ENCODE measurements around the gene OGFOD3. TPM values are rescaled to one million over a fixed set of nuclear protein-coding genes. Genes with fewer than 3 reads are reported as not detected.

Gene OGFOD3
- total RNA-seq, 1 donor from 2014 or later = 29.1 TPM

DNA sequence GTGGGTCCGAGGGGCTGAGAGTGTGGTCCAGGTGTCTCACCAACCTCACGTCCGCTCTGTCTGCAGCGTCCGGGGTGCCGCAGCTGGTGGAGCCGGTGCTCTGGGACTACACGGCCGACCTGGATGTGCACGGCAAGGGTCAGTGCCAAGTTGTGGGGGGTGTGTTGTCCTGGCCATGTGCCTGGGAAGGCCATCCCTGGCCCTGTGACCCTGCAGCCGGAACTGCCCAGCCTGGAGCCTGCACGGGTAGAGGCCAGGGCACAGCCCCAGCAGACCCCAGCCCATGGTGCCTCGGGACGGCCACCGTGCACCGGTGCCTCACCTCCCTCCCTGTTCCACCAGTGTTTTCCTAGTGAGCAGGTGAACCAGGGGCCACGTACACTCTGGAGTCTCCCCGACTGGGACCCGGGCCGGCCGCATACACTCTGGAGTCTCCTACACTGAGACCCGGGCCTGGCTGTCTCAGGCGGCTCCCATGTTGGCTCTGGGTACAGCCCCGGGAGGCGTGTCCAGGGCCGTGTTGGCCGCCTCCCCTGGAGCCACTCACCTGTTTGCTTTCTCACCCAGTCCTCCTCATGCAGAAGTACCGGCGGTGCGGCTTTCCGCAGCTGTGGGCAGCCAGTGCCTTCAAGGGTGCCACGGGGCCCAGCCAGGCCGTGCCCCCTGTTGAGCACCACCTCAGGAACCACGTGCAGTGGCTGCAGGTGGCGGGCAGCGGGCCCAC, 18.4 kb upstream of the OGFOD3 start:
- Mint-ChIP-seq H3K4me1 (ENCODE audit: low read depth) (peaks cover 6% of the 10 kb centered on the region), H3K36me3 (ENCODE audit: low read depth) (peaks cover 8% of the 10 kb centered on the region), H3K9me3 (no peaks in the 10 kb centered on the region), H3K27ac (no peak overlapping the region), H3K4me3 (ENCODE audit: low read depth) (no peak overlapping the region), H3K27me3 (ENCODE audit: low read depth) (no peaks in the 10 kb centered on the region)
- no peak for DNase-seq (ENCODE audit: low spot score)
- intact Hi-C loops (cut with micrococcal nuclease) = no loop called here

DNA sequence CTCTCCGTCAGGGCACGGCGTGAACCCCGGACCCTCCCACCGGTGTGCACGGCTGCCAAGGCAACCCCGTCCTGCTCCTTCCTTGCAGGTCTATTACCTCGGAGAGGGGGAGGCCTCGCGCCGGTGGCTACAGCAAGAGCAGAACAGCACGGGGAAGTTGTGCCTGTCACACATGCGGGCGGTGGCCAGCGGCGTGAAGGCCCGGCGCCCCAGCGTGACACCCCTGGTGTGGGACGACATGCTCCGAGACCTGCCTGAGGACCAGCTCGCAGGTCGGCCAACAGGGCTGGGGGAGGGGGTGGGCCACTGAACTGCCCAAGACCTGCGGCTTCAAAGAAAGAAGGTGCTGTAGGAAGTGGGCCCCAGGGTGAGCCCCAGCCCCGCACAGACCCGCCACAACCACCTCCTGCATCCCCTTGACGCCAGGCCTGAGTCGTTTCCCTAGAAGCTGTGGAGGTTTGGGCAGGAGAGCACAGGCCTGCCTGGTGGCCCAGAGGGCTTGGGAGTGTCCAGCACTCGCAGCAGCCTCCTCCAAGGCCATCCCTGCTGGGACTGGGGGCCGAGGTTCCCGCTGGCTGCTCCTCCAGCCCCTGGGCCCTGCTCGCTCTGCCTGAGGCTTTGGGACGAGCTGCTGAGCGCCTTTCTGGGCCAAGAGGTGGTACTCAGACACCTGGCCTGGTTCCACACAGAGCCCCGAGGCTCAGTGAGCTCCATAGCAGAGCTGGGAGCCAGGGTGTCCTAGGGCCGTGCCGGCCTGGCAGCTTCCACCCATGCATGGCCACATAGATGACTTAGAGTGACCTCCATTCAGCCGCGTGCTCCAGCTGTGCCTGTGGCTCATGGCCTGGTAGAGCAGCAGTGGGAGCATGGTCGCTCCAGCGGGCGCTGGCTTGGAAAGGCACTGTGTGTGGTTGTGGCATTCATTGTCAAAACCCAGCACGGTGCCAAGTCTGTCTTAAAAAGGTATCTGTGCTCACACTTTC, 17.5 kb upstream of the OGFOD3 start:
- Mint-ChIP-seq H3K4me1 (ENCODE audit: low read depth) (peaks cover 6% of the 10 kb centered on the region), H3K36me3 (ENCODE audit: low read depth) (peaks cover 8% of the 10 kb centered on the region), H3K27me3 (ENCODE audit: low read depth) (no peaks in the 10 kb centered on the region), H3K9me3 (no peaks in the 10 kb centered on the region), H3K27ac (no peak overlapping the region), H3K4me3 (ENCODE audit: low read depth) (no peak overlapping the region)
- no peak for DNase-seq (ENCODE audit: low spot score)
- intact Hi-C loops (cut with micrococcal nuclease) = no loop called here

DNA sequence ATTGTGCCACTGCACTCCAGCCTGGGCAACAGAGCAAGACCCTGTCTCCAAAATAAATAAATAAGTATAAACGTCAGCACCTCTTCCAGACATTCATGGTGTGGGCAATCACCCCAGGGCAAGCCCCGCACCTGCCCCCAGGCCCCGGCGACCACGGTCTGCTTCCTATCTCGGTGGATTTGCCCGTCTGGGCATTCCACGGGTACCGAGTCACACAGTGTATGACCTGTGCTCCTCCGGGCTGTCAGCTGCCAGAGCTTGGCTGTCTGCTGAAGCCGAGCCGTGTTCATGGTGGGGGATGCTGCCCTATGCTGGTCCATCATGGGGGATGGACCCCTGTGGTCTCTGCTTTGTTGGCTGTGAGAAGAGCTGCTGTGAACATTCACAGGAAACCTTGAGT, 16.7 kb upstream of the OGFOD3 start:
- no peak overlapping the region for H3K4me3 Mint-ChIP-seq (ENCODE audit: low read depth)
- intact Hi-C loops (cut with micrococcal nuclease) = no loop called here
- no peak overlapping the region for H3K27ac Mint-ChIP-seq
- H3K36me3 Mint-ChIP-seq (ENCODE audit: low read depth) = peaks cover 7% of the 10 kb centered on the region
- H3K9me3 Mint-ChIP-seq = no peaks in the 10 kb centered on the region
- peaks cover 7% of the 10 kb centered on the region for H3K4me1 Mint-ChIP-seq (ENCODE audit: low read depth)
- H3K27me3 Mint-ChIP-seq (ENCODE audit: low read depth) = no peaks in the 10 kb centered on the region
- no peak for DNase-seq (ENCODE audit: low spot score)

DNA sequence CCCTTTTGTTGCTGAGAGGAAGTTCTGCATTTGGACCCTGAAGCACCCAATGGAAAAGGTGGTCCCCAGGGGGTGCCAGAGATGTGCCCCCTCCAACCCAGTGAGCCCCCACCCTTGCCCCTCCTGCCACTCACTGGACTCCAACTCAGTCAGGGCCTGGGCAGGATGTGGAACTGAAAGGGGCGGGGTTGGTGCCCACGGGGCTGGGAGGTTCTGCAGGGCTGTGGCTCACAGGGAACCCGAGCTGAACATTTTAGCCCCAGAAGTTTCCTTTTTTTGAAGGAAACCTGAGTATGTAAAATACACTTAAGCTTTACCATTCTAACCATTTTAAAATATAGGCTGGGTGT, 15.8 kb upstream of the OGFOD3 start:
- Mint-ChIP-seq H3K9me3 (no peaks in the 10 kb centered on the region), H3K27me3 (ENCODE audit: low read depth) (no peaks in the 10 kb centered on the region), H3K36me3 (ENCODE audit: low read depth) (peaks cover 15% of the 10 kb centered on the region), H3K27ac (no peak overlapping the region), H3K4me3 (ENCODE audit: low read depth) (no peak overlapping the region), H3K4me1 (ENCODE audit: low read depth) (peaks cover 16% of the 10 kb centered on the region)
- no peak for DNase-seq (ENCODE audit: low spot score)
- intact Hi-C loops (cut with micrococcal nuclease) = no loop called here

DNA sequence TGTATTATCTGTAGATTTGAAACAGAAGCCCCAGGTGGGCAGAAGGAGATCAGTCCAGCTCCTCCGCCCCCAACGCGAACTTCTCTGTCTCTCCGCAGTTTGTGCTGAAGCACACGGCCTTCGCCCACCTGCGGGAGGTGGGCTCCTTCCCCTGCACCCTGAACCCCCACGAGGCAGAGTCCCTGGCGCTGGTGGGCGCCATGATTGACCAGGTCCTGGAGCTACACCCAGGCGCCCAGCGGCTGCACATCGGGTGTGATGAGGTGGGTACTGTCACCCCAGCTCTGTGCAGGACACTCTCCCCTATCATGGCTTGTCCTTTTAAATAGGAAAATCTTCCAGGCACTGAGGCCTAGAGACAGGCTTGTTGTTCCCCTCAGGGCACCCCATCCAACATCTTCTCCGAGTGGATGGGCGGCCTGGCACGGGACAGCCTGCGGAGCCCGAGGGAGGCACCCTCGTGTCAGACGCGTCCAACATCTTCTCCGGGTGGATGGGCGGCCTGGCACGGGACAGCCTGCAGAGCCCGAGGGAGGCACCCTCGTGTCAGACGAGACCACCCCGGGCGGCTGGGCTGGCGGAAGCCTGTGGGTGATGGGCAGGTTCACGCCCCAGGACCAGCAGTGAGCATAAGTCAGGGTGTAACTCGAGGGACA, 15.3 kb upstream of the OGFOD3 start:
- no peak overlapping the region for H3K27ac Mint-ChIP-seq
- no peaks in the 10 kb centered on the region for H3K9me3 Mint-ChIP-seq
- DNase-seq (ENCODE audit: low spot score) = no peak
- H3K27me3 Mint-ChIP-seq (ENCODE audit: low read depth) = no peaks in the 10 kb centered on the region
- intact Hi-C loops (cut with micrococcal nuclease) = no loop called here
- H3K4me3 Mint-ChIP-seq (ENCODE audit: low read depth) = no peak overlapping the region
- peaks cover 15% of the 10 kb centered on the region for H3K36me3 Mint-ChIP-seq (ENCODE audit: low read depth)
- H3K4me1 Mint-ChIP-seq (ENCODE audit: low read depth) = peaks cover 17% of the 10 kb centered on the region

DNA sequence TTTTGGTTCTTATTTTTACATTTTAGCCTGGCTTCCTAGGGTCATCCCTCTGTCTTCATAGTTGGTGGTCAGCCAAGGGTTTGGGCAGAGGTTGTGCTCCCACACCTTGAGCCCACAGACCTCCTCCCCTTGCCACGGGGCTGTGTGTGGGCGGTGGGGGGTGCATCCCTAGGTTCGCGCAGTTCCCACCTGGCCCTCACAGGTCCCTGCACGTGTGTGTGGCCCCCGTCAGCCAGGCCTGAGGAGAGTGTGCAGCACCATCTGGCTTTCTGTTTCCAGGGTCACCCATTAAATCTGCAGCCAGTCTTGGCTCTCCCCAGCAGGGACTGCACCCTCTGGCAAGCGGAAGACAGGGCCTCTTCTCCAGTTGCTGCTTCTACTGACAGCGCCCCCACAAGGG, 13.6 kb upstream of the OGFOD3 start:
- Mint-ChIP-seq H3K27ac (no peak overlapping the region), H3K4me3 (ENCODE audit: low read depth) (no peak overlapping the region), H3K36me3 (ENCODE audit: low read depth) (peaks cover 18% of the 10 kb centered on the region), H3K4me1 (ENCODE audit: low read depth) (peaks cover 17% of the 10 kb centered on the region), H3K27me3 (ENCODE audit: low read depth) (no peaks in the 10 kb centered on the region), H3K9me3 (no peaks in the 10 kb centered on the region)
- DNase-seq (ENCODE audit: low spot score) = no peak
- intact Hi-C loops (cut with micrococcal nuclease) = no loop called here

DNA sequence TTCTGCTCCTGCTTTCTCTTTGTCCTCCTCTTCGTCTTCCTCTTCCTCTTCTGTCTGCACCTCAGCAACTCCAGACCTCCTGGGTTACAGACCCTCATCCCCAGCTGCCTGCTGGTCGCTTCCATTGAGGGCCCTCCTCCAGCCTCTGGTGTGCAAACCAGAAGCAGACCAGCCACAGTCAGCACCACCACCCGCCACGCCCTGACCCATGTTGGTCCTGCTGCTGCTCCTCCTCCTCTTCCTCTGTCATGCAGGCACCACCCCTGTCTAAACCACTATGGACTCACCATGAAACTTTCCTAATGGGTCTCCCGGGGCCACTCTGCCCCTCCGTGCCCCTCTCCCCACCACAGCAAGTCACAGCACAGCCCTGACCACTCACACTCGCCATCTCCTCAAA, 11.4 kb upstream of the OGFOD3 start:
- no peaks in the 10 kb centered on the region for H3K27me3 Mint-ChIP-seq (ENCODE audit: low read depth)
- intact Hi-C loops (cut with micrococcal nuclease) = no loop called here
- no peaks in the 10 kb centered on the region for H3K9me3 Mint-ChIP-seq
- no peak overlapping the region for H3K27ac Mint-ChIP-seq
- no peak for DNase-seq (ENCODE audit: low spot score)
- H3K36me3 Mint-ChIP-seq (ENCODE audit: low read depth) = peaks cover 22% of the 10 kb centered on the region
- peaks cover 17% of the 10 kb centered on the region for H3K4me1 Mint-ChIP-seq (ENCODE audit: low read depth)
- H3K4me3 Mint-ChIP-seq (ENCODE audit: low read depth) = no peak overlapping the region

DNA sequence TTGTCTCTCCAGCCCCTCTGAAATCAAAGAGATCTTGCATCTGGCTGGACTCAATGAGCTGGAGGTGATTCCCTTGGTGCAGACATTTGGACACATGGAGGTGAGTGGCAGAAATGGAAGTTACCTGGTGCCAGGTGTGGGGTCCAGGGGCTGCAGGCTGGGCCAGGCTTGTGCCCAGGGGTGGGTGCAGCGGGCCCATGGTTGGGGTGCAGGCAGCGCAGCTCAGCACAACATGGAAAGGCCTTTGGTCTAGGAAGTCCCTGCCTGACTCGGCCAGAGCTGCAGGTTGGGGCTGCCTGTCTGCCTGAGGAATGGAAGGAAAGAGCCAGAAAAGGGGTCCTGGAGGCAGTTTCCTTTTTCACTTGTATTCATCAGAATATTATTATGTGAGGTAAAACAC, 10.2 kb upstream of the OGFOD3 start:
- peaks cover 28% of the 10 kb centered on the region for H3K36me3 Mint-ChIP-seq (ENCODE audit: low read depth)
- H3K27ac Mint-ChIP-seq = no peak overlapping the region
- H3K4me1 Mint-ChIP-seq (ENCODE audit: low read depth) = peaks cover 14% of the 10 kb centered on the region
- no peaks in the 10 kb centered on the region for H3K27me3 Mint-ChIP-seq (ENCODE audit: low read depth)
- no peaks in the 10 kb centered on the region for H3K9me3 Mint-ChIP-seq
- no peak overlapping the region for H3K4me3 Mint-ChIP-seq (ENCODE audit: low read depth)
- DNase-seq (ENCODE audit: low spot score) = no peak
- intact Hi-C loops (cut with micrococcal nuclease) = no loop called here

DNA sequence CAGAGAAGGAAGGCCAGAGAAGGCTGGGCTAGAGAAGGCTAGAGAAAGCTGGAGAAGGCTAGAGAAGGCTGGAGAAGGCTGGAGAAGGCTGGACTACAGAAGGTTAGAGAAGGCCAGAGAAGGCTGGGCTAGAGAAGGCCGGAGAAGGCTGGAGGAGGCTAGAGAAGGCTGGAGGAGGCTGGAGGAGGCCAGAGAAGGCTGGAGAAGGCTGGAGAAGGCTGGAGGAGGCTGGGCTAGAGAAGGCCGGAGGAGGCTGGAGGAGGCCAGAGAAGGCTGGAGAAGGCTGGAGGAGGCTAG, 6.4 kb upstream of the OGFOD3 start:
- Mint-ChIP-seq H3K9me3 (no peaks in the 10 kb centered on the region), H3K27me3 (ENCODE audit: low read depth) (no peaks in the 10 kb centered on the region), H3K27ac (no peak overlapping the region), H3K4me3 (ENCODE audit: low read depth) (no peak overlapping the region), H3K4me1 (ENCODE audit: low read depth) (peaks cover 14% of the 10 kb centered on the region), H3K36me3 (ENCODE audit: low read depth) (peaks cover 50% of the 10 kb centered on the region)
- no peak for DNase-seq (ENCODE audit: low spot score)
- intact Hi-C loops (cut with micrococcal nuclease) = no loop called here

DNA sequence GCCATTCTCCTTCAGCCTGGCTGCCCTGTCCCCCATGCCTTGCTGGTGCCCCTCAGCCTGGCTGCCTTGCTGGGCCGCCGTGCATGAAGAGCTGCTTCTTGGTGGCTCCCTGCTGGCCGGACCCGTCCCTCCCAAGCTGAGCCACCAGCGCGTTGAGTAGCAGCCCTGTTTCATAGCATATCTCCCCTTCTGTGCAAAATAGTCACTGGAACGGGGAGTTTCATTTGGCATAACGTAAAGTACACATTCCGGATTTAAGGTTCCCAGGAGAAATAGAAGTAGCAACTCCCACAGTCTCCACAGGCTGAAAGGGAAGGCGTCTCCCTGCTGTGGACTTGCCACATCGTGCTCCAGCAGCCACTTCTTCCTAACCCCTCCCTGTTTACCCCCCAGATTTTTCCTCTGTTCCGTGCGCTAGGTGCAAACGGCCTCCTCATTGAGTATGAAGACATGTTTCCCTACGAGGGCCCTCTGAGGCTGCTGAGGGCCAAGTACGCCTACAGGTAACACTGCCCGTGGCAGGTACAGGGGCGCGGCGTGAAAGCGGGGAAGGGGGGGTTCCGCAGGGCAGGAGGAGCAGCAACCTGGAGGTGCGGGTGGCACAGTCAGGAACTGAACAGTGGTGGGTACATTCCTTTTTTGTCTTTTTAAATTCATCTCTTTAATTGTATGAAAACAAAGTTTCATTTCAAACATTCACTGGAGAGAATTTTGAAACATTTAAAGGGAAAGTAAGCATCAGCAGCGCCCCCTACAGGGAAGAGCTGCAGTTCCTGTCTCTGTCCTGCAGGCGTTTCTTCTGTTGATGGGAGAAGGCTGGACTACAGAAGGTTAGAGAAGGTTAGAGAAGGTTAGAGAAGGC, 5.8 kb upstream of the OGFOD3 start:
- peaks cover 48% of the 10 kb centered on the region for H3K36me3 Mint-ChIP-seq (ENCODE audit: low read depth)
- no peak overlapping the region for H3K4me3 Mint-ChIP-seq (ENCODE audit: low read depth)
- peaks cover 14% of the 10 kb centered on the region for H3K4me1 Mint-ChIP-seq (ENCODE audit: low read depth)
- peak; percentile 48 for DNase-seq (ENCODE audit: low spot score)
- H3K27me3 Mint-ChIP-seq (ENCODE audit: low read depth) = no peaks in the 10 kb centered on the region
- intact Hi-C loops (cut with micrococcal nuclease) = no loop called here
- H3K9me3 Mint-ChIP-seq = no peaks in the 10 kb centered on the region
- no peak overlapping the region for H3K27ac Mint-ChIP-seq

DNA sequence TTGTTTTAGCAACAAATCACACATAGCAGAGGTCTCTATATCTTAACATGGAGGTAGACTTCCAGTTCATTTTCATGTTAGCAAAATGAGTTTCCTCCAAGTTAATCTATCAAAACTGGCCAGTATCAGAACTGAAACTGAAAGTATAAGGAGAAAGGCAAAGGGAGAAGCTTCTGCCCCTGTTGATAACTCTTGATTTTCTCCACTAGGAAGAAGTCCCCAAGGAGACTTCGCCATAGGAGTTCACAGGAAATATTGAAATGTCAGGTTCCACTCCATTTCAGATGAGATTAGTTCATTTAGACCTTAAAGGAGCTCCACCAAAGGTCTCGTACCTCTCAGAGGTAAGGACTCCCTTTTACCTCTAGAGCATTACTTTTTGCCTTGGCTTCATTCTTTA, 1.2 kb upstream of the OGFOD3 start:
- H3K9me3 Mint-ChIP-seq = no peaks in the 10 kb centered on the region
- H3K4me1 Mint-ChIP-seq (ENCODE audit: low read depth) = peaks cover 18% of the 10 kb centered on the region
- no peaks in the 10 kb centered on the region for H3K27me3 Mint-ChIP-seq (ENCODE audit: low read depth)
- H3K4me3 Mint-ChIP-seq (ENCODE audit: low read depth) = peak overlapping the region; percentile 77
- no peak for DNase-seq (ENCODE audit: low spot score)
- H3K36me3 Mint-ChIP-seq (ENCODE audit: low read depth) = peaks cover 37% of the 10 kb centered on the region
- H3K27ac Mint-ChIP-seq = peak overlapping the region; percentile 60
- intact Hi-C loops (cut with micrococcal nuclease) = loop anchor here (2.0 to 10.0 kb wide), 3 partner anchors 31 to 385 kb away; partner anchors contain the start of genes CYBC1, DCXR and RAC3

DNA sequence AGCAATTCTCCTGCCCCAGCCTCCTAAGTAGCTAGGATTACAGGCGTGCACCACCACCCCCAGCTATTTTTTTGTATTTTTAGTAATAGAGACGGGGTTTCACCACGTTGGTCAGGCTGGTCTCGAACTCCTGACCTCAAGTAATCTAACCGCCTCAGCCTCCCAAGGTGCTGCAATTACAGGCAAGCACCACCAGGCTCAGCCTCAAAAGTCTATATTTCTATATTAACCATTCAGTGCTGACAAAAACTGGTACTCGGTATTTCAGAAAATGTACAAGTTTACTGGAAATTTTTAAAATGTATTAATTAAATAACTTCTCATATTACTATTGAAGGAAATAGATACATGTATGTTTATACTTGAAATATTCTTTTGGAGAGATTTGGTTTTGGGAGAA, 1.6 kb downstream of the OGFOD3 start:
- no peak for DNase-seq (ENCODE audit: low spot score)
- no peak overlapping the region for H3K27ac Mint-ChIP-seq
- no peaks in the 10 kb centered on the region for H3K9me3 Mint-ChIP-seq
- no peak overlapping the region for H3K4me3 Mint-ChIP-seq (ENCODE audit: low read depth)
- H3K27me3 Mint-ChIP-seq (ENCODE audit: low read depth) = no peaks in the 10 kb centered on the region
- peaks cover 22% of the 10 kb centered on the region for H3K4me1 Mint-ChIP-seq (ENCODE audit: low read depth)
- intact Hi-C loops (cut with micrococcal nuclease) = loop anchor here (10.0 kb wide), 2 partner anchors 182 to 382 kb away; partner anchors contain the start of genes DCXR and RAC3
- peaks cover 27% of the 10 kb centered on the region for H3K36me3 Mint-ChIP-seq (ENCODE audit: low read depth)
